Nucleus accumbens (tissue), 56 donors: ENCODE results near the gene CHST5.

Source experiments
- DNase-seq, 56 donors: peaks; one replicate each; lab custom pipeline; 2025; lab: John Stamatoyannopoulos, UW

Gene CHST5

DNA sequence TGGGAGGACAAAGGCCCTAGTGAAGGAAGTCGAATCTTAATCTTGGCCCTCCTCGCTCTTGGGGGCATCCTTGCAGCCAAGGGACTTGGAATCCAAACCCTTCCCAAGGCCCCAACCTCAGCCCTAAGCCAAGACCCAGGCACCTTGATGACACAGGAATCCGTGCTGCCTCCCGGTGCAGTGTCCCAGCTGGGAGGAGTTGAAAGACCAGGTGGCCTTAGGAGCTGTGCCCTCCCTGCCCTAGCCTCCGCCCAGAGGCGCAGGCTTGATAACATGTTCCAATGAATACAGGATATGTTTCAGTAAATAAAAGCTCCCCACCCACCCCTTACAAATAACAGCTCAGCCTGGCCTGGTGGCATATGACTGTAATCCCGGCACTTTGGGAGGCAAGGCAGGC, at the start of gene CHST5:
Gene CHST5, minus strand, starts transcription at position 208 of the 400 bp plus-strand sequence. CDS start 5,724 bp downstream, outside the sequence.
- DNase-seq: no peak

DNA sequence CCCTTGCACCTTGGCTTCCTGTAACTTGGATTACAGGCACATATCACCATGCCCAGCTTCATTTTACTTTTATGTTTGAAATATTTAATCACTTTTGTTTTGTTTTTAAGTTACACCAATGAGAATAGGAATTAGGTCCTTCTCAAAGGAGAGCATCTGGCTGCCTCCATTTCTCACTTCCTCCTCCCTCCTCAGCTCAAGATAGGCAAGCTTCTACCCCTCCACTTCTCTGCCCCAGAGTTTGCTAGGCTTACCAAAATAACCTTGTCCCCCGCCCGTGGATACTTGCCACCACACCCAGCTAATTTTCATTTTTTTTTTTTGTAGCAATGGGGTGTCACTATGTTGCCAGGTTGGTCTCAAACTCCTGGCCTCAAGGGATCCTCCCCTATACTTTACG, 48.2 kb upstream of the CHST5 start:
- DNase-seq: no peak

DNA sequence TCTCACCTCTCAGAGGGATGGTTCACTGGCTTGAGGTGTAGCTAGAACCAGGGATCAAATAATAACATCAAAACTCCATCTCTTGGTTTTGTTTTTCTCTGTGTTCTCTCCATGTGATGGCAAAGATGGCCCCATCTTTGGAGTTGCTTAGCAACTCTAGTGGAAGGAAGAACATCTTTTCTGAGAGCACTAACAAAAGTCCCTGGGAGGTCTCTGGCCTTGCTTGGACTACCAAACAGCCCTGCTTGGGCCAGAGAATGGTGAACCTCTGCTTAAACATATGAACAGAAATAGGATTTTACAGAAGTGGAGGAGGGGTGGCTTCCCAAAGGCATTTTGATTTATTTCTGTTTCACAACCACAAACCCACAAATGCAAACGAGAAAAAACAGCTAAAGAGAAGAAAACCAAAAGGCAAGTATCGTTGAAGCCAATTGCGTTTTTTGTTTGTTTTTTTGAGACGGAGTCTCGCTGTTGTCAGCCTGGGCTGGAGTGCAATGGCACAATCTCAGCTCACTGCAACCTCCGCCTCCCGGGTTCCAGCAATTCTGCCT, 43.5 kb upstream of the CHST5 start:
- peak in 1 of 56 donors; percentile 7 for DNase-seq

DNA sequence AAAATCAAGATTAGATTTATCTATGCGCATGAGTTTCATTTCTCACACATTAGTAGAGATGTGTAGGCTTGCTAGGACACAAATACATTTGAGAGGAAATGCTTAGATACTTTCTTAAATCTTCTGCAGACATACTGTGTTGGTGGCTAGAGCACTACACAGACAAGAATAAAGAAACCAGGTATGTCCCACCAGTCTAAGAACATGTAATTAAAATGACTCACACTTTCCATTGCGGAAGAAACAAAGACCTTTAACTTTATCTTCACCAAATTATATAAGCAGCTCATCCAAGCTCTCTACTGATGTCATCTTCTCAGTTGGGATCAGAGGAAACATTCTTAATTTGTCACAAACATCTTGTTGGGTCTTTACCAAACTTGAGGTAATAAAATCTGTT, 42.8 kb upstream of the CHST5 start:
- no peak for DNase-seq

DNA sequence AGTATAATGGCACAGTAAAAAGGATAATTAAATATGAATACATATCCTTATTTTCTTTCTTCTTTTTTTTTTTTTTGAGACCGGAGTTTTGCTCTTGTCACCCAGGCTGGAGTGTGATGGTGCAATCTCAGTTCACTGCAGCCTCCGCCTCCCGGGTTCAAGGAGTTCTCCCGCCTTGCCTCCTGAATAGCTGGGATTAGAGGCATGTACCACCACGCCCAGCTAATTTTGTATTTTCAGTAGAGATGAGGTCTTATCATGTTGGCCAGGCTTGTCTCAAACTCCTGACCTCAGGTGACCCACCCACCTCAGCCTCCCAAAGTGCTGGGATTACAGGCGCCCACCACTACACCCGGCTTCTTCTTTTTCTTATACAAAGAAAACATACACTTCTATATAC, 42.3 kb upstream of the CHST5 start:
- no peak for DNase-seq

DNA sequence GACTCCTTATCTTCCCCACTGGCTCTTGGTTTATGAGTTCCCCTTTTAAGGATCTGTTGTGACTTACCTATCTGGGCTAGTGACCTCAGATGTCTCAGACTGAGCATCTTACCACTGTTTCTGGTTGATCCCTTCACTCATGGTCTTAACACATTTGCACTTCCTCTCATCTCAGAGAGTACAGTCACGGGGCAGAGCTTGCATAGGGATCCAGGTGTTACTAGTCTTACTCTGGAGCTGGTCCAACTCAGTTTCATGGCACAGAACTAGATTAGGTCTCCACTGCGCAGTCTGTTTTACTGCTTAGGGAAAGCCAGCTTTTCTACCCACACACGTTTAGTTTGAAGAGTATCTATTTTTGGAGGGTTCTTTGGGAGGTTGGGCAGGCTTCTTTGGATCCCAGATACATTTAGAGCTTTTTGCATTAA, 40.5 kb upstream of the CHST5 start:
- peak in 23 of 56 donors; percentile 13 to 62 (median 27) for DNase-seq

DNA sequence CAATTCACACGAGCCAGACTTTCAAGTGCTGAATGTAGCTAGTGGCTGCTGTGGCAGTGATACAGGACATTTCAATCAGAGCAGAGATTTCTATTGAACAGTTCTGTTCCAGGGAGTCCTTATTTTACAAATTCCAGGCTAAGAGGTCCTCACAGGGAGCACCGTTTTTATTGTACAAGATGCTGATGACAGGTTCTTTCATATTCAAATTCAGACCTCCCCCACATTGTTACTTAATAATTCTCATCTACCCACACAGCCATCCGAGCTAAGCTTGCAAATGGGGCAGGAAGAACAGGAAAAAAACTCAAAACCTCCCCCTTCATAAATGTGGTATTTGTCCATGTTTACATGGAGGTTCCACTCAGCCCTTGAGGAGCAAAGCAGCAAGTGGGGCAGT, 40.0 kb upstream of the CHST5 start:
- DNase-seq: peak in 8 of 56 donors; percentile 10 to 59 (median 35)

DNA sequence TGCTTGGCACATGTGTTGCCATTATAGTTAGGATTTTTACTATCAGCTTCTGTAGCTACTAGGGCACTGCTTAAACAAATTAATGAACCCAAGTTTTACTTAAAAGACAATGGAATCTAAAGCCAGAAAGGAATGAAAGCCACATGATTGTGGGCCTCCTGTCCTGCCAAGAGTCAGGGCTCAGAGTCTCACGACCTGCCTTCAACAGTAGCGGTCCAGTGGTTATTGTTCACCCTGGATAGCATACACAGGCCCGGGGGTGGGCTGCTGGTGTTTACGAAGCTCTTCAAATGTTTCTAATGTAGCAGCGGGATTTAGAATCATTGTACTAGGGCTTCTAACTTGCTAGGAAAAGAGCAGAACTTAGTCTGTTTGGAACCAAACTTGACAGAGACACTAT, 38.0 kb upstream of the CHST5 start:
- DNase-seq: no peak

DNA sequence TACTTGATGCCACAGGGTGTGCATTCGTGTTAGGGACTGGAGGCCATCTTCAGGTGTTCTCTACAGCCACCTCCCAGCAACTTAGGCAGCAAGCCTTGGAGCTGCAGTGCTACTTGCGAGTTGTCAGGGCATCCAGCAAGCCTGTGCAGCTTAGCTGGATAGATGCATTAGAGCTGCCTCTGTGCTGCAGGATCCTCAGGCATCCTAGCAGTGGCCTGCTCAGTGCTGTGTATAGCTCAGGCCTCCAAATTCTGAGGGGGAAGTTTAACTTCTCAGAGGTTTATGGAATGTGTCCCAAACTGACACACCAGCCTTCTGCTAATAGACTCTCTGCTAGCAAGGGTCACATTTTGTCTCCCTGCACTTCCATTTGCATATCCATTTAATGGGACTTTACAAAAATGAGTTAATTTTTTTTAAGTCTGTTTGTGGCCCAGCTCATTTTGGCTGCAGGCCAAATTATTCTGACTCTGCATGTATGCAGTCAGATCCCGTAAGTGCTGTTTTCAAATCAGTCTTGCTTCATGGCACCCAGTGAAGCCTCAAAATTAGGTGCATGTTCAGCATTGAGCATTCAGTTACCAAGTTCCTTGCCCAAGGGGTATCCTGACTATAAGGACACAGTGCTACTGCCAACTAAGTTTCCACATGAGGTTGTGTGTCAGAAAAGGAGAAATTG, 37.1 kb upstream of the CHST5 start:
- peak in 1 of 56 donors; percentile 26 for DNase-seq

DNA sequence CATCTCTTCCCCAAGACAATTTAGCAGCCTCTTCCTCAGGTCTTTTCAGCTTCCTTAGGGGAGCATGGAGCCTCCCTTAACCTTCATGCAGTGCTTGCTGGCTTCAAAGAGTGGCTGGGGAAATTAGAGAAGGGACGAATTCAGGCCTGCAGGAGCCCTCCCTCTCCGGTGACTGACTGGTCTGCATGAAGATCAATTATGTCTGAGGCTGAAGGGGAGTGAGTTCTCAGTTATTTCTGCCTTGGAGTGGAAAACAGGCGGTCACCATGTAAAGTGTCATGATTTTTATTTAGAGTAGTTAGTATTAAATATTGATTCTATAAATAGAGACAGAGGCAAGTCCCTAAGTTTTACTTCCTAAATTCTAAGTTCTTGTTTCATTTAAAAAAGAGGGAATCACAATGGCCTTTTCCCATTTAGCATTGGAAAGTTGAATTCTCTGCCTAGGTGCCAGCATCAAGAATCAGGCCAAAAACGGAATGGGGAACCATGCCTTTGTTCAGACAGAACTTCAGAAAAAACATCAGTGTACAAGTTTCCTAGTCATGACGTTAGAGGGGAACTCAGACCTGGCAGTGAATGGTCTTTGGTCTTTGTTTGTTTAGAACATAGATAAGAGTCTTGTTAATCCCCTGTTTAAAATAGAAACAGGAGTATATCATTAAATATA, 34.6 kb upstream of the CHST5 start:
- DNase-seq: no peak

DNA sequence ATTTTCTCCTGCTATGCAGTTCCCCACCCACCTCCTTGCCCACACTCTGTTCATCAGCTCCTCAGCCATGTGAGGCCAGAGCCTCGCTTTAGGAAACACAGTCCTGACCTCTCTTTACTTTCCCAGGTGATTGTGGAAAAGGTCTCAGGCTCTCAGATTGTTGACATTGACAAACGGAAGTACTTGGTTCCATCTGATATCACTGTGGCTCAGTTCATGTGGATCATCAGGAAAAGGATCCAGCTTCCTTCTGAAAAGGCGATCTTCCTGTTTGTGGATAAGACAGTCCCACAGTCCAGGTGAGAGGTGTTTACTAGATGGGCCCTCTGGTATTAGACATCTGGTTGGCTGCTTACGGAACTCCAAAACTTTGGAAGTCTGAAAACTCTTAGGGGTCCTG, 32.0 kb upstream of the CHST5 start:
- no peak for DNase-seq

DNA sequence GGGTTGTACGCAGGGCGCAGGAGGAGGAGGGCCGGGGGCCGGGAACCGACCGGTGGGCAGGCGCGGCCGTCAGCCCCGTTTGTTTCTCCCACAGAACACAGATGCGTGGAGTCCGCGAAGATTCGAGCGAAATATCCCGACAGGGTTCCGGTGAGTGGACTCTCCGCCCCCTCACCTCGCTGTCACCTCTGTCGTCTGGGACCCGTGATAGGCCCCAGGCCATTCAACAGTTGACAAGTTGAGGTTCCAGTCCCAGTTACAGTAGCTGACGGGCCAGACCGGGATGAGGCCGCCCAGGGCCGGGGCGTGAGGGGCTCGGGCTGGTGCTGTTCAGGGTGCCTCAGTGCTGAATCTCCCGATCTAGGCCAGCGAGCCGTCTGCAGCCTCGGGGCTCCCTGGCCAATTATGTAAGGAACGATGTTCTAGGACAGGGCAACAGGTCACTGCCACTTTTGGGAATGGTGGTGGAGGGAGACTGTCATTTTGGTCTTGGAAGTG, 30.9 kb upstream of the CHST5 start:
- DNase-seq: peak in 1 of 56 donors; percentile 53

DNA sequence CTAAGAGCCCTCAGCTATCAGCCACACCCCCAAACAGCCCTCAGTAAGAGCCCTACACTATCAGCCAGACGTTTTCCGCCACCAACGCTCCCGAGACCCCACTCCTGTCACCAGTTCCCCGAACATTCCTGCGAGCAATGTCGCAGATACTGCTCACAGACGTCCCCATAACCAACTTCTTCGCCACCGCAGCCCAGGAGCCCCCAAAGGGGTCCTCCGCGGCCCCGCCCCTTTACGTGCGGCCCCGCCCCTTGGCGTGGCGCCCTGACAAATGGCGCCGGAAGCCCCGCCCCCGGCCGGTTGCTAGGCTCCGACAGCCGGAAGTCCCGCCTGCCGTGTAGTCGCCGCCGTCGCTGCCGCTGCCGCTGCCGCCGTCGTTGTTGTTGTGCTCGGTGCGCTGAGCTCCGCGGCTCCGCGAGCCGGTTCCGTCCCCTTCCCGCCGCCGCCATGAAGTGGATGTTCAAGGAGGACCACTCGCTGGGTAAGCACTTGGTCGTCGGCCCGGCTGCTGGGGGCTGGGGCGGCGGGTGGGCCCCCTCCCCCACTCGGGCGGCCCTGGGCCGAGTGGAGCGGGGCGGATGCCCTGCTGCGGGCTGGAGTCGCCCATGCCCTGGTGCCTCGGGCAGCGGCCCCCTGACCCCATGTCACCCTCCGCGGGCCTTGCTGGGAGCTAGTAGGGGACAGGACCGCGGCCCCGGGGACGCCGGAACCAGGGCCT, 30.3 kb upstream of the CHST5 start, which contains the start of gene GABARAPL2:
Gene GABARAPL2, plus strand, starts transcription at position 340 of the 718 bp plus-strand sequence. Its CDS starts 108 bp downstream, at position 448.
- DNase-seq: peak in 53 of 56 donors; percentile 41 to 90 (median 80)

DNA sequence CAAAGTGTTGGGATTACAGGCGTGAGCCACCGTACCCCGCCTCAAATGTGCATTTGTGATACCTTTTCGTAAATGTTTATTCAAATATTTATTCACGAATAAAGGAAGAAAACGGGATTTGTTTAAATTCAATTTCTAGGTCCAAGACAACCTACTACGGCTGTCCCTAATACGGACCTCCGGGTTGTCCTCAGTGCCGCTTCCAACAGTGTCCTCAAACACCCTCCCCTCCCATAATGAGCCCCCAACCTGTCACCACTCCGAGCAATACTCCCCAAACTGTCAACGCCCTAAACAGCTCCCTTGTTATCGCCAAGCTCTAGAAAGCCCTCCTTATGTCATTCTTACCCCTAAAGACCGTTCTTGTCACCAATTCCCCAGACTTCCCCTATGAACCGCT, 29.7 kb upstream of the CHST5 start:
- no peak for DNase-seq

DNA sequence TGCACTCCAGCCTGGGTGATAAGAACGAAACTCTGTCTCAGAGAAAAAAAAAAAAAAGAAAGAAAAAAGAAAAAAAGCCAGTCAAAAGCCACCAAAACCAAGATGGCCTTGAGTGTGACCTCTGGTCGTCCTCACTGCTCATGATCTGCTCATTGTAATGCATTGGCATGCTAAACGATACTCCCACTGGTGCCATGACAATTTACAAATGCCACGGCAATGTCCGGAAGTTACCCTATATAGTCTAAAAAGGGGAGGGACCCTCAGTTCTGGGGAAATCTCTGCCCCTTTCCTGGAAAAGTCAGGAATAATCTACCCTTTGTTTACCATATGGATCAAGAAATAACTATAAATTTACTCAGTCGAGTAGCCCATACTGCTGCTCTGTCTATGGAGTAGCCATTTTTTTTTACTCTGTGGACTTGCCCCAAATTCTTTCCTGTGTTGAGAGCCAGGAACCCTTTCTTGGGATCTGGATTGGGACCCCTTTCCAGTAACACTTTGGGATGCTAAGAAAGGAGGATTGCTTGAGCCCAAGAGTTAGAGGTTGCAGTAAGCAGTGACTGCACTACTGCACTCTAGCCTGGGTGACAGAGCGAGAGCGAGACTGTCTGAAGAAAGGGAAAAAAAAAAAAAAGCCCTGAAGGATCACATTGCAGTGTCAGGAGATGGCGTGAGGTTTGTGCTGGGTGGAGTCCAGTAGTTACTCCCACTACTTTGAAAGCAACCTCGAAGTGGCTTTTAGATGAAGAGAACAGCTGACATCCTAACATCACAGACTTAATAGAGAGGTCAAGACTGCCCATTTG, 23.9 kb upstream of the CHST5 start:
- DNase-seq: no peak

DNA sequence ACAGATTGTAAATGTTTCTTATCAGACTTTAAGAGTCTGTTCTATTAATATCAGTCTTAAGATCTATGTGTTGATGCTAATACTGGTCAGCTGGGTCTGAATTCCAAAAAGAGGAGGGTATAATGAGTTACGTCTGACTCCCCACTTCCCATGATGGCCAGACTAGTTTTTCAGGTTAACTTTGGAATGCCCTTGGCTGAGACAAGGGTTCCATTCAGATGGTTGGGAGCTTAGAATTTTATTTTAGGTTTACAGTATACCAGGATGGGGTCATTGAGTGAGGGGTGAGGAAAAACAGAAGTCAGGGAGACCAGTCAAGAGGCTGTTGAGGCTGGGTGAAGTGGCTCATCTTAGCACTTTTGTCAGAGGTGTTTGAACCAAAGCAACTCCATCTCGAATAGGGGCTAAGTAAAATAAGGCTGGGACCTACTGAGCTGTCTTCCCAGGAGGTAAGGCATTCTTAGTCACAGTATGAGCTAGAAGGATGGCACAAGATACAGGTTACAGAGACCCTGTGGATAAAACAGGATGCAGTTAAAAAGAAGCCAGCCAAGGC, 23.0 kb upstream of the CHST5 start:
- no peak for DNase-seq

DNA sequence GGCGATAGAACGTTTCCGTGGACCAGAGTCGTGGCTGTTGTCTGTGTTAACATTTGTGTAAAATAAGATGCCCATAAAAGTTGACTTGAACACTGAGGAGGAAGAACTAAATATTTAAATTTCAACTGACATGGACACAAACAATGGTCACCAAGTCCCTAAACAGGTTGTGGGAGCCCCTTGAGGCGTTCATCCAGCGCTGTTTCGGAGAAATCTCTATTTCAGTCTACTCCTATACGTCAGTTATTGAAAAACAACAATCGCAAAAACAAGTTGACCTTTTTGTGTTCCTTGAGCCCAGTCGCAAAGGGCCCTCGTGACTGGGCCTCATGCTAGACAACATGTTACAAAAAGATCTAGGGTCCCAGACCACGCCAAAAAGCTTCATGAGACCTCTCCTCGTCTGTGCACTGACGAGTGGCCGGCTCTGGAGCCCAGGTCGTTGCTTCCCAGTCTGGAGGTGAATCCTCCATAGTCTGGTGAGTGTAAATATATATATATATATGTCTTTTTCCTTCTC, 20.6 kb upstream of the CHST5 start:
- peak in 3 of 56 donors; percentile 31 to 42 (median 37) for DNase-seq

DNA sequence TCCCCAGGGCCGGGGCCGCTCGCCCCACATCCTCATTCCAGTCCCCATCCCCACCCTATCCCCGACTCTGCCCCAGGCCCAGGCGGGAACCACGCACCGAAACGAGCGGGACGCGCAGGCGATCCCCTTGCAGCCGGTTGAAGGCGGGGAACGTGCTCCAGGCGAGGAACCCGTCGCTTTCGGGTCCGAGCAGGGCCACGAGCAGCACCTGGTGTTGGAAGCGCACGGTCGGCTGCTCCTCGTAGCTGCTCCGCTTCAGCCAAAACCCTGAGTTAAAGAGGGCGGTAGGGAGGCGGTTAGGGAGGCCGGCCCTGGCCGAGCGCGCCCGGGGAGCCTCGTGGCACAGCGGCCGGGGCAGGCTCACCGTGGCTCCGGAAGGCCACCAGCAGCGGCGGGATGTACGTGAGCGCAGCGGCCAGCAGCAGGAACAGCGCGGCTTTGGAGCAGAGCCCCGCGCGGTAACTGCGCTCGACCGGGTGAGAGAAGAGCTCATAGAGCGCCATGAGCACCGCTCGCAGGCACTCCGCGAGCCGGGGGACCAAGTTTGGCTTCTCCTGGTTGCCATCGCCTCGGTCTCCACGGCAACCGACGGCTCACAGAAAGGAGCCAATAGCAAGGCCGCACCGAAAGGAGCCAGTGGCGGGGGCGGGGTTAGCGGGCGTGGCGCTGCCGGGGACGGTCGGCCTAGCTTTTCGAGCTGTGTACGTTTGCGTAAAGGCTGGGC, 20.0 kb upstream of the CHST5 start, which contains the start of gene TMEM231:
Gene TMEM231, minus strand, starts transcription at position 546 of the 724 bp plus-strand sequence. Its CDS starts 43 bp downstream, at position 503.
- peak in 55 of 56 donors; percentile 64 to 99 (median 93) for DNase-seq
